HG03196 (cell line): ENCODE data around the gene PMM1.

Experiments used
- ATAC-seq: cut with Tn5 transposase; IDR thresholded peaks from one replicate; pipeline ENCODE4 v1.9.1; 2021; ENCODE audit not compliant: unreplicated experiment

The PMM1 gene

GRCh38 chr22:41539146-41540005 lies 50.3 kb downstream of the PMM1 start:
- ATAC-seq, result no peak

GRCh38 chr22:41538583-41538982 lies 51.1 kb downstream of the PMM1 start:
- no peak for ATAC-seq

GRCh38 chr22:41537203-41537602 lies 52.4 kb downstream of the PMM1 start:
- no peak for ATAC-seq

- no peak for ATAC-seq
Observed at GRCh38 chr22:41535244-41535643, 54.4 kb downstream of the PMM1 start.

DNA sequence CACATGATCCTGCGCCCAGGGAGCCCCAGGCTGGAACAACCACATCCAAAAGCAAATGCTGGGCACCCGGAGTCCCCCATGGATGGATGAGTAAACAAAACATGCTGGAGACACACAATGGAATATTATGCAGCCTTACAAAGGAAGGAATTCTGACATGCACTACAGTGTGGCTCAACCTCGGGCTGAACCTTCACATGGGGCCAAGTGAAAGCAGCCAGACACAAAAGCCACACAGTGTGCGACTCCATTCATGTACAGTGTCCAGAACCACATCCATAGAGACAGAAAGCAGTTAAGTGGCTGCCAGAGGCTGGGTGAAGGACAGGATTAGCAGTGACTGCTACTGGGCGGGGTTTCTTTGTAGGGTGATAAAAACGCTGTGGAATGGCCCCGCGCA lies 55.4 kb downstream of the PMM1 start:
- no peak for ATAC-seq

DNA sequence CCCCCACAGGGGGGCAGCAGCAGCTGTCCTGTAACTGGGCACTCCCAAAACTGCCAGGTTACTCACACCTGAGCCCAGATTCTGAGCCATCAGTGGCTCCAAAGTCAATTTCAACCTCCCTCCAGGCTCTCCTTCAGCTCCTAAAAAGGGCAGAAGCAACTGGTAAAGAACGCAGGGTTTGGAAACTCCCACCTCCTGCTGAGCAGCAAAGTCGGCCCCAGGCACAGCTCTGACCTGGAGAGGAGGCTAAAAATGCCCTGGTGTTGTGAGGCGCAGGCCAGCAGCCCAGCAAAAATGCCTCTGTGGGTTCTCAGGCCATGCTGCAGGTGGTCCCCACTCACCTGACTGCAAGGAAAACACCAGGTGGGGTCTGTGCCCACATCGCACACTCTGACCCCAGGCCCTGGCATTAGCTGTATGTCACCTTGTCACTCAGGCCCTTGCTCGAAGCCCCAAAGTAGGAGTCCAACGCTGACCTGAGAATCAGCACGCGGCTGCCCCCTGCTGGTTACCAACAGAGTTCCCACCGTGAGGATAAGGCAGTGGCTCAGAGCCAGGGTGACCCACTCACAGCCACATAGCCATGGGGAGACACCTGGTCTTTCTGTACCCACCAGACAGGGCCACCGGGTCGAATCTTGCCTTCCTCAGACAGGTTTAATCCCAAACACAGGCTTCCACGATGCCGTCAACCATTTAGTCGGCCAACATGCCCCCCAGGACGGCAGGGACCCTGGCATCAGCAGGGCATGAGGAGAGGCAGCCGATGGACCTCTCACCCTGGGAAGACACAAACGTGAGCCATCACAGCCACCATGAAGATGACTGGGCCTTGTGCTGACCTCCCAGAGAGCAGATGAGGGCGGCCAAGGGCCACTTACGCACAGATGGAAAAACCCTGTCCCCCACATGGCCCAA lies 56.5 kb downstream of the PMM1 start:
- no peak for ATAC-seq

DNA sequence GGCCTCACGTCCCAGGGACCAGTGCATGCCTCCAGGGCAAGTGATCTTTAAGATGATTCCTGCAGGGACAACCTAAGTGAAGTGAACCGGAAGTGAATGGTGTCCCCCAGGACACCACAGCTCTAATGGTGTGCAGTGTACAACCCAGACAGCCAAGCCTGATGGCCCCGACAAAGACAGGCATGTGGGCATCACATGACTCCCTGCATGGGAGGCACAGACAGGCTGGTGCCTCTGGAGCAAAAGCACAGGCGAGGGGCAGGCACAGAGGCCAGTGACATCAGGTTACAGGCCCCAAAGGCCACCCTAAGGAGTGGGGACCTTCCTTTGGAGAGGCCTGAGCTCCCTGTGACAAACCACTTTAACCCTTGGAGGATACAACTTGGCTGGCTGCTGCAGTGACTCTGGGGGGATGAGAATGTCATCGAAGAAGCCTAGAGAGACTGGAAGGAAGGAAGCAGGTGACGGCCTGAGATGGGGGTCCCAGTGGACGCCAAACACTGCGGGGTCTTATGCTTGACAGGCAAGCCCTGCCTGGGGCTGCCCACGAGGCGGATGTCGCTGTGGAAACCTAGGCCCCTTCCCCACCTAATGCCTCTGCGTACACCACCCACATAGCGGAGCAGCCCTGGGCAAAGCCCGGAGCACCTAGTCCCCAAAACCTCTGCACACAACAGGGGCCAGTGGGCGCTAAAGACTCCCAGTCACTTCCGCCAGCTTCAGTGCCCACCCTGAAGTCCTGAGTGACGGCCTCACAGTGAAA lies 57.7 kb downstream of the PMM1 start:
- no peak for ATAC-seq

- no peak for ATAC-seq
Observed at GRCh38 chr22:41530890-41531714, 58.5 kb downstream of the PMM1 start.

- ATAC-seq, result no peak
Observed at GRCh38 chr22:41528938-41529561, 60.6 kb downstream of the PMM1 start.

DNA sequence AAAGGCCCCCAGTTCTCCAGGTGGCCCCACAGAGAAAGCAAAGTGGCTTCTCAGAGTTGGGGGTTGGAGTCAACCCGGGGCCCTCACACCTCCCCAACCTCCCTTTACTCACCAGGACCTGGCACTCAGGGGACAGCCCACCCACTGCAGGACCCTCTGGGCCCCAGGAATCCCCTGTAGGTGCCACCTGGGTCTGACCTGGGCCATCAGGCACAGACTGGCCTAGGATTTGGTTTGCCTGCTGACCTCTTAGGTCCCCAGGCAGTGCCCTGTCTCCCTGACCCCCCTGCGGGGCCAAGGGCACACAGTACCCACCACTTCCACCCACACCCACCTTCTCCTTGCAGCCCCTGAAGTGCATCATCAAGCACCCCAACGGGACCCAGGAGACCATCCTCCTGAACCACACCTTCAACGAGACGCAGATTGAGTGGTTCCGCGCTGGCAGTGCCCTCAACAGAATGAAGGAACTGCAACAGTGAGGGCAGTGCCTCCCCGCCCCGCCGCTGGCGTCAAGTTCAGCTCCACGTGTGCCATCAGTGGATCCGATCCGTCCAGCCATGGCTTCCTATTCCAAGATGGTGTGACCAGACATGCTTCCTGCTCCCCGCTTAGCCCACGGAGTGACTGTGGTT lies 61.4 kb downstream of the PMM1 start:
- ATAC-seq, result no peak
